Globus pallidus (tissue), 1 donor: Measurements from ENCODE around the gene LMF2.
"Not testable (repeated sequence)": the region's sequence is repeated elsewhere in the genome, so short reads cannot be mapped to it uniquely, and the experiment has no call there.

Experiments
- DNase-seq: peaks from one replicate; pipeline ENCODE4 v3.0.0-alpha.2; 2015; ENCODE audit warnings: low spot score

Gene LMF2

GRCh38 chr22:50535113-50535512 lies 27.6 kb upstream of the LMF2 start:
- DNase-seq, result no peak

GRCh38 chr22:50533856-50534711 lies 26.6 kb upstream of the LMF2 start:
- not testable (repeated sequence) for DNase-seq

- no peak for DNase-seq
These were observed 25.6 kb upstream of the LMF2 start for GRCh38 chr22:50532824-50533796.

DNA sequence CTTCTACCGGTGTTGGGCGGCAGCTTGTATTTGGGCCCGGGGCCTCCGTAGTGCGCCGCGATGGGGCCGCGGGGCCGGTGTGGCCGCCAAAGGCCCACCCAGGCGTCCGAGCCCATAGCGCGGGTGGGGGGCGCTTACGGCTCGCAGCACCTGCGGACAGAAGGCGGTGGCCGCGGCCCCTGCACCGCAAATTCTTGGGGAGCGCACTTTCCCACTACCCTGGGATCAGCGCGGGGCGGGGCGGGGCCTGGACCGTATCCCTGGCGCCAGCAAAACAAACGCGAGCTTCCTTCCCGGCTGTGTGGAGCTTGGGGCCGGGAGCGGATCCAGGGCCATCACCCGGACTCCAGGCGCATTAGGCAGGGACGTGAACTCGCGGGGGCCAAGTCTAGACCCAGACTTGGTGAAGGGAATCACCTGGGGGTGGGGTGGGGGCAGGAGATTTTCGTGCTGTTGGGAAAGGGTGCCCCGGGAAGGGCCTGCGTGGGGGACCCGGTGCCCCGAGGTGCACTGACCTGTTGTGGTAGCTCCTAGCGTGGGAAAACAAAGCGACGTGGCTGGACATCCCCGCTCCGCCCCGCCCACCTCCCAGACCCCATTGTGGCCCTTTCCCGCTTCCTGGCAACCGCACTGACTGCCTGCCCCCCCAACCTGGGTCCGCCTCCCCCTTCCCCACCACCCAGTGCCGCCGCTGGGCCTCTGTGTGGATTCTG lies 24.6 kb upstream of the LMF2 start:
- DNase-seq, result no peak

GRCh38 chr22:50531546-50531961 lies 24.1 kb upstream of the LMF2 start:
- no peak for DNase-seq

DNA sequence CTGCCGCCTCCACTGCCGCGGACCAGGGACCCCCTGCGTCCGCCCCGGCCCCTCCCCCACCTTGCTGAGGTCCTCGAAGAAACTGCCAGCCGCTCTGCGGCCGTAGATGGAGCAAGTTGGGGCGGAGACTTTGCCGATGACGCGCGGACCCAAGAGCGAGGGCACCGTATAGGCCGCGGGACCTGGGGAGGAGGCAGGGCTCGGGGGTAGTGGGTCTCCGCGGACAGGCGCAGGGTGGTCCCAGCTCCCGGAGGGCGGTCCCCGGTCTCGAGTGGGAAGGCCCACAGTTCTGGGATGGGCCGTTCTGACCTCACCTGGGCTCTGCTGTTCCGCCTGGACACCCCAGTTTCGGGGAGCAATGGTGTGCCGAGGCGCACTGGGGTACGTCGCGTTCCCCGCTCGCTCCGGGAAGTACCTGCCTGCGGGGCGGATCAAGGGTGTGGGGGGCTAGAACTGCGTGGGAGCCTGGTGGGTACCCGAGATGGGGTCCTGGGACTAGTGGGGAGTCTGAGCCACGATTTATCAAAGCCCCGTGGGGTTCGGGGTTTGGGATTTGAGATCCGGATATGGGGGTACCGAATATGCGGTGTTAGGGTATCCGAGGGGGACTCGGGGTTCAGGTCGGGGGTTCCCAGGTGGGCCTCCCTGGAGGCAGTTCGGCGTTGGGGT lies 23.5 kb upstream of the LMF2 start:
- DNase-seq, result peak; percentile 43

GRCh38 chr22:50530580-50530876 lies 23.0 kb upstream of the LMF2 start:
- no peak for DNase-seq

DNA sequence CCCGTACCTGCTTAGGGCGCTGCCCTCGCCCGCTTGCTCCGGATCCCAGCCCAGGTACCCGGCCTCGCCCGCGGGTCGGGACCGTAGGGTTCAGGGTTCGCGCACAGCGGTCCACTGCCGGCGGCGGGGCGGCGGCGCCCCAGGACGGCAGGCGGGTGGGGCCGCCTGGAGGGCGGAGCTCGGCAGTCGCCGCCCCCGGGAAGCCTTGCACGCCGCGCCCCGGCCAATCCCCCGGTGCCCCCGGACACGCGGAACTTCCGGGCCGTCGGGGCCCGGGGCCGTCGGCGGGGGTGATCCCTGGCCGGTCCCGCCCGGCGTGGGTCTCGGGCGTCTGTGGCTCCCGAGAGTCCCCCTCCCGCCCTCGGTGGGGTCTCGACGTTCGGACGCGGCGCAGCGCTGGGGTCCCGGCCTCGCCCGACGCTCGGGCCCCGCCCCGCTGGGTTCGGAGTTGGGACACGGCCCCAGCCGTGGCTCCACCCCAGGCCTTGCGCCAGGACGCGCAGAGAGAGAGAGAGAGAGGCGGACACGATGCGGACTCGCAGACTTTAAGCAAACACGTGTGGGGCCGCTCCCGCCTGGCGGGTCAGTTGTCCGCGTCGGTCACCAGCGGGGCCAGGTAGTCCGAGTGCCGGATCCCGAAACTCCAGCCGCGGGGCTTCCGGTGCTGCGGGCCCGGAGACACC lies 22.5 kb upstream of the LMF2 start, which contains the start of gene TYMP:
TYMP (minus strand) TSS at position 116 of the 683 bp plus-strand sequence. CDS start 303 bp downstream, outside the sequence.
- DNase-seq, result no peak

DNA sequence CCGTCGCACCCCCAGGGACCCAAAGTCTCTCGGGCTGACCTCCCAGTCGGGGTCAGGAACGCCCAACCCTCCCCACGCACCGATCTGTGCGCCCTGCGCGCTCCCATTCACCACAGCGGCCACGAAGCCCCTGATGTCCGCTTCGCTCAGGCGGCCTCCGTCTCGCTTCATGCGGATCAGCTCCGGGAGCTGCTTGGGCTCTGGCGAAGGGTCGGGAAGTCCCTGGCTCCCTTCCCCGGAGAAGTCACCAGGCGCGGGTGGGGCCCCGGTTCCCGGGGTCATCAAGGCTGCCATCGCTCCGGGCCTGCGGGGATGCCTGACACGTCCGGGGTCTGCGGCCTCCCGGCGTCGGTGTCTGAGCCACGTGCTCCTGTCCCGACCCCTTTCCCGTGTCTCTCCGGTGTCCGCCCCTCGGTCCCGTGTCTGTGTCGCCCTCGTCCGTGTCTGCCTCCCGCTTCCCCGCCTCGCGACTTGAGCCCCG lies 22.0 kb upstream of the LMF2 start:
- DNase-seq, result no peak

GRCh38 chr22:50528682-50529415 lies 21.3 kb upstream of the LMF2 start:
- DNase-seq, result no peak

DNA sequence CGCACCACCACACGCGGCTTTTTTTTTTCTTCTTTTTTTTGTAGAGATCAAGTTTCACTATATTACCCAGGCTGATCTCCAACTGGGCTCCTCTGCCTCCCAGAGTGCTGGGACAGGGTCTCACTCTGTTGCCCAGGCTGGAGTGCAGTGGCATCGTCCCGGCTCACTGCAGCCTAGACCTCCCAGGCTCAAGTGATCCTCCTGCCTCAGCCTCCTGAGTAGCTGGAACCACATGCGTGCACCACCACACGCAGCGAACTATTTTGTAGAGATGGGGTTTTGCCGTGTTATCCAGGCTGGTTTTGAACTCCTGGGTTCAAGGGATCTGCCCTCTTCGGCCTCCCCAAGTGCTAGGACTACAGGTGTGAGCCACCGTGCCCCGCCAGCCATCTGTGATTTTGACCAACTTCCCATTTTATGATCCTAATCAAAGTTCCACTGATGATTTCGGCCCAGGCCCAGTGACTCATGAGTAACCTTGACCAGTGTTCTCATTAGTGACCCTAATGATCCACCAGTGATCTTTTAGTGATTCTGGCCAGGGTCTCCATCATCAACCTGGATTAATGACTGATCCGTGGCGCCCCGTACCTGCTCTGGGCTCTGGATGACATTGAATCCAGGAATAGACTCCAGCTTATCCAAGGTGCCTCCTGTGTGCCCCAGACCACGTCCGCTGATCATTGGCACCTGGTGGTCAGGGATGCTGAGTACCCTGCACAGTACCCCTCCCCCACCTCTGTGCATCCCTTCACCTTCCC lies 20.6 kb upstream of the LMF2 start:
- DNase-seq, result no peak

DNA sequence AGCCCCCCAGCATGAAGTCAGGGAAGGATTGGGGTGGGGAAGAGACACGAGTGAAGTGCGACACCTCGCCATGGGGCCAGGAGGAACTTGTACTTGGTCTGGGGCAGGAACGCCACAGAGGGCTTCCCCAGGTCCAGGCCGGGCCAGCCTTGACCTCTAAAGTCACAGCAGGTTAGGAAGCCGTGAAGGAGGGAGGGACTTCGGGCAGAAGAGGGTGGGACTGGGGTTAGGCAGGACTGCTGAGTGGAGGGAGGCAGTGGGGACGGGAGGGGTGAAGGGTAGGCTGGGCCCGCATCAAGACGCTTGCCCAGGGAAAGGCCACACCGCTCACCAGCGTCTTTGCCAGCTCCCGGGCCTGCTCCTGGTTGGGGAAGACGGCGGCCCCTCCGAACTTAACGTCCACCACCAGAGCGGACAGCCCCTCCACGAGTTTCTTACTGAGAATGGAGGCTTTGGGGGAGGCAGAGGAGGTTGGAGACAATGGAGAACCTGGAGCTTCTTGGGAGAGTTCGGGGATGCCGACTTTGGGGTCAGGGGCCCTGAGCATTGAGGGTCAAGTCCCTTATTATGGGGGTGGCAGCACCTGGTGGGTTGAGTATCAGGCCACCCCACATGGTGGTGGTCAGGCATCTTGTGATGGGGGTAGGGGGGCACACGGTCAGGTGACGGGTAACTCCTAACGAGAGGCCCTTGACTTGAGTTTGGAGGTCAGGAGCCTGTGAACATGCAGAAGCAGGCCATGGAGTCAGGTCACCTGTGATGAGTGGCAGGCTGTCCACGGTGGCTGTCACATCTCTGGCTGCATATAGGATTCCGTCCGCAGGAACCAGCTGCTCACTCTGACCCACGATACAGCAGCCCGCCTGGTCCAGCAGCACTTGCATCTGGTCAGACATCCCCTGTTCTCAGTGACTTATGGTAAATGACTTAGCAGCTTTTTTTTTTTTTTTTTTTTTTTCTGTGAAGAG lies 19.6 kb upstream of the LMF2 start:
- no peak for DNase-seq

DNA sequence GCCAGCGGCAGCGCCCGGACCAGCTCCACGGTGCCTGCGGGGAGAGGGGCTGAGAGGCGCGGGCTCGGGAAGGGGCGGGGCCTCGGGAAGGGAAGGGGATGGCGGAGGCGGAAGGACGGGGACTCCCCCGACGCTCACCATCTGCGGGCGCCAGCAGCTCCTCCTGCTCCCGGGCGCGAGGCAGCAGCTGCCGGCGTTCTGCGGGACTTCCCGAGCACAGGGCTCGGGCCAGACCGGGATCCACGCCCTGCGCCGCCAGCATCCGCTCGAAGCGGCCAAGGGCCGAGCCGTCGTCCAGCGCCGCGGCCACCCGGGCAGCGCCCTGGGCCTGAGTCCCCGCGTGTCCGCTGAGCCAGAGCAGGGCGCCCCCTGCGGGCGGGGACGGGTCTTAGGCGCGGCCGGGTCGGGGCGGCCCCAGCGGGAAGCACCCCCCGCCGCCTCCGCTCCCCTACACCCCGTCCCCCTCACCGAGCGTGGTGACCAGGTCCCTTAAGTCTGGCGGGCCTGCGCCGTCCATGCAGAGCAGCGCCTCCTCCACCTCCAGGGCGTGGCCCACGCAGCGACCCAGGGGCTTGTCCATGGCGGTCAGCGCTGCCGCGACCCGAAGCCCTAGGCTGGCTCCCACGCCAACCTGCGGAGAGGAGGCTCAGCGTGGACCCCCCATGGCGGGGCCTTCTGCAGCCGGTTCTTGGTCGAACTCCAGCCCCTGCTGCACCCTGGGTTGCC lies 18.8 kb upstream of the LMF2 start:
- peak; percentile 61 for DNase-seq

- no peak for DNase-seq
These were observed 18.3 kb upstream of the LMF2 start for GRCh38 chr22:50525858-50526107.

DNA sequence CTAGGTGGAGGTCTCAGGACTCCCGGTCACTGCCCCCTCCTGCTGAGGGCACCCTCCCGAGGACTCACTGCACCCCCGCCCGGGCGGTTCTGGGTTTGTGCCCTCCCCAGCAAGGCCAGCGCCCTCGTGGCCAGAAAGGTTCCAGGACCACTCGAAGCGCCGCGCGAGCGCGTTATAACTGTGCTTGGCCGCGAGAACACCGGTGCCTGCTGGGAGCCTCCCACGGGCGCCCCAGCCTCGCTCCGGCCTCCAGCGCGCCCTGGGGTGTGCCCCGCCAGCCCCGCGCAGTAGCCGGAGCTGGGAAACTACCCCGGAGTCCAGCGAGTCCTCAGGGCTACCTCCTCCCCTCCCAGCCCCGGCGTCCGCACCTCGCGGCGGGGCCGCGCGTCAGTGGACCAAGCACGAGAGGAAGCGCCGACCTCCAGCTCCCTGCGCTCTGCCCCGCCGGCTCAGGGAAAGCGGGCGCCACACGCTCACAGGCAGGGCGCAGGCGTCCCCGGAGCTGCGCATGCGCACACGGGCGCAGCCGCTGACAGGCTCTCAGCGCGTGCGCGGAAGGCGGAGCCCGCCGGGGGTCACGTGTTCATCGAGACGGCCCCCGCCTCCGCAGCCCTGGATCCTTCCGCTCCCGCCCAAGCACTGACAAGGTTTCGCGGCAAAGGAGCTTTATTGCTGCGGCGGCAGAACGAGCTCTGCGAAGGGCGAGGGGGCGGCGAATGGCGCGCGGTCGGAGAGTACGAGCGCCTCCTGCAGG lies 17.8 kb upstream of the LMF2 start, which contains the start of gene SCO2:
SCO2 (minus strand) TSS at position 495 of the 754 bp plus-strand sequence. CDS start 1,187 bp downstream, outside the sequence.
- peak; percentile 92 for DNase-seq

GRCh38 chr22:50524676-50525103 lies 17.2 kb upstream of the LMF2 start:
- no peak for DNase-seq
